Stimulated activated naive B cell treated with anti-CD40 and anti-IgM and Interleukin-4, amounts not matched to agents 10 μg/mL and 1 μg/mL and 100 μg/mL, for 72 hours (primary cell): ENCODE measurements around the gene PTPRN2.
"Not testable (repeated sequence)": the region's sequence is repeated elsewhere in the genome, so short reads cannot be mapped to it uniquely, and the experiment has no call there.

ENCODE experiments used
- ATAC-seq, 2 donors: fragments of 150-1000 bp; cut with Tn5 transposase; replicated peaks; 2 replicates each; pipeline ENCODE4 v1.10.0; 2021; ENCODE audit warnings: moderate library complexity in 1 of 2
- DNase-seq: peaks from one replicate; pipeline ENCODE4 v3.0.0; 2021
- H3K27ac Mint-ChIP-seq: one replicate; pipeline ENCODE4 v1.8.0; 2022; ENCODE audit warnings: mild to moderate bottlenecking, mixed read lengths
- H3K27me3 Mint-ChIP-seq, 2 donors: one replicate each; pipeline ENCODE4 v1.8.0; 2022; ENCODE audit warnings: mixed read lengths in 2 of 2
- H3K36me3 Mint-ChIP-seq, 2 donors: one replicate each; pipeline ENCODE4 v1.8.0; 2022; ENCODE audit warnings: mixed read lengths in 2 of 2, mild to moderate bottlenecking in 1 of 2
- H3K4me1 Mint-ChIP-seq, 2 donors: one replicate each; pipeline ENCODE4 v1.8.0; 2022; ENCODE audit warnings: mixed read lengths in 2 of 2, mild to moderate bottlenecking in 1 of 2
- H3K4me3 Mint-ChIP-seq, 2 donors: one replicate each; pipeline ENCODE4 v1.8.0; 2022; ENCODE audit warnings: mild to moderate bottlenecking in 2 of 2, mixed read lengths in 2 of 2, moderate library complexity in 1 of 2
- H3K9me3 Mint-ChIP-seq, 2 donors: one replicate each; pipeline ENCODE4 v1.8.0; 2022; ENCODE audit warnings: mixed read lengths in 2 of 2, mild to moderate bottlenecking in 1 of 2

Gene PTPRN2

GRCh38 chr7:158507917-158508316, 79.7 kb downstream of the PTPRN2 start:
- H3K9me3 Mint-ChIP-seq = peaks cover 34 to 47% of the 10 kb centered on the region in 2 donors
- no peak for ATAC-seq
- no peak overlapping the region for H3K4me3 Mint-ChIP-seq
- no peak overlapping the region for H3K27ac Mint-ChIP-seq
- peaks cover 14 to 28% of the 10 kb centered on the region in 2 donors for H3K27me3 Mint-ChIP-seq
- H3K4me1 Mint-ChIP-seq = no peaks in the 10 kb centered on the region
- H3K36me3 Mint-ChIP-seq = peaks cover 3 to 5% of the 10 kb centered on the region in 2 donors
- no peak for DNase-seq

- not testable (repeated sequence) for H3K4me3 Mint-ChIP-seq, H3K27ac Mint-ChIP-seq, DNase-seq, H3K36me3 Mint-ChIP-seq, H3K4me1 Mint-ChIP-seq, ATAC-seq
- peaks cover 28 to 39% of the 10 kb centered on the region in 2 donors for H3K9me3 Mint-ChIP-seq
- H3K27me3 Mint-ChIP-seq = peaks cover 14 to 28% of the 10 kb centered on the region in 2 donors
Observed at GRCh38 chr7:158507175-158507574, 80.4 kb downstream of the PTPRN2 start.

- peaks cover 25 to 35% of the 10 kb centered on the region in 2 donors for H3K9me3 Mint-ChIP-seq
- DNase-seq = no peak
- no peaks in the 10 kb centered on the region for H3K4me1 Mint-ChIP-seq
- H3K27ac Mint-ChIP-seq = no peak overlapping the region
- no peak overlapping the region for H3K4me3 Mint-ChIP-seq
- peaks cover 3 to 5% of the 10 kb centered on the region in 2 donors for H3K36me3 Mint-ChIP-seq
- peaks cover 14 to 31% of the 10 kb centered on the region in 2 donors for H3K27me3 Mint-ChIP-seq
- ATAC-seq = no peak
Observed at GRCh38 chr7:158506626-158507025, 81.0 kb downstream of the PTPRN2 start.

- peaks cover 0 to 5% of the 10 kb centered on the region in 2 donors for H3K36me3 Mint-ChIP-seq
- H3K4me3 Mint-ChIP-seq = no peak overlapping the region
- no peak for DNase-seq
- H3K9me3 Mint-ChIP-seq = peaks cover 17 to 27% of the 10 kb centered on the region in 2 donors
- no peak overlapping the region for H3K27ac Mint-ChIP-seq
- no peak for ATAC-seq
- H3K27me3 Mint-ChIP-seq = peaks cover 14 to 34% of the 10 kb centered on the region in 2 donors
- H3K4me1 Mint-ChIP-seq = no peaks in the 10 kb centered on the region
Observed at GRCh38 chr7:158505683-158506082, 81.9 kb downstream of the PTPRN2 start.

- Mint-ChIP-seq H3K27me3 (peaks cover 13 to 29% of the 10 kb centered on the region in 2 donors), H3K36me3 (peaks cover 0 to 5% of the 10 kb centered on the region in 2 donors), H3K9me3 (peaks cover 7 to 14% of the 10 kb centered on the region in 2 donors), H3K4me1 (no peaks in the 10 kb centered on the region), H3K4me3 (no peak overlapping the region), H3K27ac (no peak overlapping the region)
- no peak for ATAC-seq
- no peak for DNase-seq
Observed at GRCh38 chr7:158502068-158502750, 85.4 kb downstream of the PTPRN2 start.

- ATAC-seq (no peak), DNase-seq (no peak)
- peaks cover 6 to 24% of the 10 kb centered on the region in 2 donors for H3K27me3 Mint-ChIP-seq
- no peaks in the 10 kb centered on the region for H3K4me1 Mint-ChIP-seq
- no peak overlapping the region for H3K27ac Mint-ChIP-seq
- no peak overlapping the region for H3K4me3 Mint-ChIP-seq
- H3K9me3 Mint-ChIP-seq = peaks cover 2 to 10% of the 10 kb centered on the region in 2 donors
- H3K36me3 Mint-ChIP-seq = peaks cover 0 to 5% of the 10 kb centered on the region in 2 donors
Observed at GRCh38 chr7:158501393-158502067, 86.1 kb downstream of the PTPRN2 start.

- no peak for ATAC-seq
- H3K4me3 Mint-ChIP-seq = no peak overlapping the region
- H3K9me3 Mint-ChIP-seq = peaks cover 2 to 7% of the 10 kb centered on the region in 2 donors
- H3K36me3 Mint-ChIP-seq = peaks cover 0 to 1% of the 10 kb centered on the region in 2 donors
- H3K27me3 Mint-ChIP-seq = peaks cover 7 to 26% of the 10 kb centered on the region in 2 donors
- no peak overlapping the region for H3K27ac Mint-ChIP-seq
- peaks cover under 1 to 2% of the 10 kb centered on the region in 2 donors for H3K4me1 Mint-ChIP-seq
- DNase-seq = no peak
Observed at GRCh38 chr7:158500651-158501052, 87.0 kb downstream of the PTPRN2 start.

- ATAC-seq (no peak), DNase-seq (no peak)
- H3K36me3 Mint-ChIP-seq = no peaks in the 10 kb centered on the region
- peaks cover 11 to 31% of the 10 kb centered on the region in 2 donors for H3K27me3 Mint-ChIP-seq
- H3K4me1 Mint-ChIP-seq = peaks cover 3 to 6% of the 10 kb centered on the region in 2 donors
- no peak overlapping the region for H3K27ac Mint-ChIP-seq
- peaks cover 0 to 3% of the 10 kb centered on the region in 2 donors for H3K9me3 Mint-ChIP-seq
- no peak overlapping the region for H3K4me3 Mint-ChIP-seq
Observed at GRCh38 chr7:158499082-158499455, 88.6 kb downstream of the PTPRN2 start.

- peaks cover 0 to 3% of the 10 kb centered on the region in 2 donors for H3K9me3 Mint-ChIP-seq
- no peaks in the 10 kb centered on the region for H3K36me3 Mint-ChIP-seq
- no peak for ATAC-seq
- peaks cover 3 to 6% of the 10 kb centered on the region in 2 donors for H3K4me1 Mint-ChIP-seq
- H3K27ac Mint-ChIP-seq = no peak overlapping the region
- peaks cover 10 to 31% of the 10 kb centered on the region in 2 donors for H3K27me3 Mint-ChIP-seq
- no peak for DNase-seq
- no peak overlapping the region for H3K4me3 Mint-ChIP-seq
Observed at GRCh38 chr7:158498443-158499081, 89.1 kb downstream of the PTPRN2 start.

- ATAC-seq (no peak), DNase-seq (no peak)
- H3K27me3 Mint-ChIP-seq = peaks cover 5 to 31% of the 10 kb centered on the region in 2 donors
- no peak overlapping the region for H3K4me3 Mint-ChIP-seq
- H3K9me3 Mint-ChIP-seq = no peaks in the 10 kb centered on the region
- H3K4me1 Mint-ChIP-seq = peaks cover 3 to 6% of the 10 kb centered on the region in 2 donors
- H3K27ac Mint-ChIP-seq = no peak overlapping the region
- H3K36me3 Mint-ChIP-seq = no peaks in the 10 kb centered on the region
Observed at GRCh38 chr7:158497627-158498026, 90.0 kb downstream of the PTPRN2 start.

- H3K27me3 Mint-ChIP-seq = peaks cover 5 to 25% of the 10 kb centered on the region in 2 donors
- H3K4me3 Mint-ChIP-seq = no peak overlapping the region
- ATAC-seq (peak; percentile 61 to 69), DNase-seq (no peak)
- H3K9me3 Mint-ChIP-seq = no peaks in the 10 kb centered on the region
- no peaks in the 10 kb centered on the region for H3K36me3 Mint-ChIP-seq
- H3K4me1 Mint-ChIP-seq = peaks cover 3 to 6% of the 10 kb centered on the region in 2 donors
- H3K27ac Mint-ChIP-seq = no peak overlapping the region
Observed at GRCh38 chr7:158495786-158496185, 91.8 kb downstream of the PTPRN2 start.

GRCh38 chr7:158495216-158495615, 92.4 kb downstream of the PTPRN2 start:
- H3K27me3 Mint-ChIP-seq = peaks cover 5 to 25% of the 10 kb centered on the region in 2 donors
- H3K27ac Mint-ChIP-seq = no peak overlapping the region
- H3K4me3 Mint-ChIP-seq = no peak overlapping the region
- ATAC-seq (no peak), DNase-seq (no peak)
- no peaks in the 10 kb centered on the region for H3K9me3 Mint-ChIP-seq
- H3K36me3 Mint-ChIP-seq = no peaks in the 10 kb centered on the region
- peaks cover 3 to 6% of the 10 kb centered on the region in 2 donors for H3K4me1 Mint-ChIP-seq

GRCh38 chr7:158494643-158495042, 93.0 kb downstream of the PTPRN2 start:
- H3K27me3 Mint-ChIP-seq = peaks cover 5 to 25% of the 10 kb centered on the region in 2 donors
- peaks cover 3 to 6% of the 10 kb centered on the region in 2 donors for H3K4me1 Mint-ChIP-seq
- no peak for DNase-seq
- no peak overlapping the region for H3K27ac Mint-ChIP-seq
- ATAC-seq = no peak
- no peaks in the 10 kb centered on the region for H3K9me3 Mint-ChIP-seq
- no peaks in the 10 kb centered on the region for H3K36me3 Mint-ChIP-seq
- no peak overlapping the region for H3K4me3 Mint-ChIP-seq

GRCh38 chr7:158494162-158494586, 93.4 kb downstream of the PTPRN2 start:
- no peak for DNase-seq

More at GRCh38 chr7:158494162-158494586, 93.4 kb downstream of the PTPRN2 start:
- Mint-ChIP-seq H3K27ac (peak overlapping the region; percentile 56), H3K4me3 (no peak overlapping the region), H3K4me1 (peaks cover 3 to 6% of the 10 kb centered on the region in 2 donors), H3K9me3 (no peaks in the 10 kb centered on the region), H3K27me3 (peaks cover 5 to 25% of the 10 kb centered on the region in 2 donors), H3K36me3 (no peaks in the 10 kb centered on the region)
- ATAC-seq = peak; percentile 61 to 67
